AG04449 (cell line): ENCODE results near the gene MECP2.

Experiments used
- CTCF ChIA-PET: fragments of 350-600 bp; formaldehyde crosslinking; extraction: SDS; loops from one replicate; lab custom pipeline; 2021; ENCODE audit warnings: antibody characterized with exemption; lab: Yijun Ruan, JAX
- POLR2A ChIA-PET: fragments of 400-600, 350-600 bp; formaldehyde crosslinking; extraction: SDS; loops from one replicate; lab custom pipeline; 2020; ENCODE audit warnings: antibody characterized with exemption, inconsistent platforms; lab: Yijun Ruan, JAX
- DNase-seq: peaks from one replicate; pipeline ENCODE4 v3.0.0-alpha.2; 2010; ENCODE audit warnings: low read depth, low spot score
- H3K4me3 ChIP-seq: 2 replicates; pipeline ENCODE4 v1.5.1; 2011; ENCODE audit warnings: low read depth, mild to moderate bottlenecking, control low read depth, low read length
- CTCF ChIP-seq: IDR thresholded peaks from one replicate; pipeline ENCODE4 v1.5.1; 2011; ENCODE audit warnings: mild to moderate bottlenecking, moderate library complexity, low read length, control low read depth, inconsistent platforms; ENCODE audit not compliant: insufficient read depth; ENCODE audit errors: missing control alignments

Gene MECP2

GRCh38 chrX:154072192-154072591 lies 25.3 kb downstream of the MECP2 start:
- CTCF ChIA-PET: no interaction called here
- H3K4me3 ChIP-seq: no peak overlapping the region
- no peak for TF ChIP-seq CTCF
- POLR2A ChIA-PET: no interaction called here
- no peak for DNase-seq

- ChIA-PET CTCF (no interaction called here), POLR2A (no interaction called here)
- H3K4me3 ChIP-seq: no peak overlapping the region
- no peak for TF ChIP-seq CTCF
- no peak for DNase-seq
These were observed 29.0 kb downstream of the MECP2 start for GRCh38 chrX:154068560-154068959.

- ChIA-PET POLR2A (no interaction called here), CTCF (interaction anchor here (1.1 to 1.7 kb wide), 2 partner anchors 12 to 13 kb away, joined by 3 to 7 read pairs; no protein-coding TSS in a partner anchor)
- no peak for TF ChIP-seq CTCF
- no peak for DNase-seq
- no peak overlapping the region for H3K4me3 ChIP-seq
These were observed 32.7 kb downstream of the MECP2 start for GRCh38 chrX:154064637-154065435.

- ChIA-PET POLR2A (no interaction called here), CTCF (interaction anchor here (1.7 kb wide), 1 partner anchor 12 kb away, joined by 7 read pairs; no protein-coding TSS in a partner anchor)
- TF ChIP-seq CTCF: no peak
- H3K4me3 ChIP-seq: no peak overlapping the region
- DNase-seq: no peak
These were observed 34.3 kb downstream of the MECP2 start for GRCh38 chrX:154063234-154063633.

- H3K4me3 ChIP-seq: no peak overlapping the region
- POLR2A ChIA-PET: no interaction called here
- no peak for TF ChIP-seq CTCF
- DNase-seq: no peak
- CTCF ChIA-PET: interaction anchor here (1.1 to 1.6 kb wide), 3 partner anchors 12 to 49 kb away, joined by 3 to 4 read pairs (median 3); no protein-coding TSS in a partner anchor
These were observed 35.7 kb downstream of the MECP2 start for GRCh38 chrX:154061801-154062200.

- no peak overlapping the region for H3K4me3 ChIP-seq
- CTCF ChIA-PET: interaction anchor here (0.8 to 3.5 kb wide), 3 partner anchors 10 to 39 kb away, joined by 3 to 20 read pairs (median 5); no protein-coding TSS in a partner anchor
- no peak for DNase-seq
- POLR2A ChIA-PET: no interaction called here
- TF ChIP-seq CTCF: no peak
These were observed 37.7 kb downstream of the MECP2 start for GRCh38 chrX:154059729-154060245.
